Renal cortex interstitium (tissue), 11 donors: ENCODE data around the gene AGFG2. TPM values are rescaled to one million over a fixed set of nuclear protein-coding genes. Genes with fewer than 3 reads are reported as not detected.

Source experiments
- DNase-seq, 11 donors: peaks; one replicate each; pipeline ENCODE4 v3.0.0-alpha.2; 2013; ENCODE audit warnings: low read depth in 9 of 11, low spot score in 4 of 11; ENCODE audit errors: extremely low read depth in 1 of 11
- polyA plus RNA-seq, 3 donors: library from polyadenylated mRNA; unstranded; fragments of 120-200 nt; gene quantifications; one replicate each; pipeline ENCODE4 v1.2.1, GENCODE V29; 2013; ENCODE audit not compliant: insufficient read length in 3 of 3

Gene AGFG2
- polyA plus RNA-seq, 3 donors: 9.2 to 13.6 (median 13.1) TPM

- no peak for DNase-seq
These were observed 28.2 kb downstream of the AGFG2 start for GRCh38 chr7:100567031-100567730.

- DNase-seq: no peak
These were observed 28.8 kb downstream of the AGFG2 start for GRCh38 chr7:100567751-100568175.

- DNase-seq: no peak
These were observed 29.3 kb downstream of the AGFG2 start for GRCh38 chr7:100568176-100568895.

- DNase-seq: no peak
These were observed 30.2 kb downstream of the AGFG2 start for GRCh38 chr7:100568896-100569844.

GRCh38 chr7:100570954-100571828, 32.2 kb downstream of the AGFG2 start:
- DNase-seq: no peak

GRCh38 chr7:100571829-100572116, 32.8 kb downstream of the AGFG2 start:
- no peak for DNase-seq

- DNase-seq: no peak
These were observed 33.4 kb downstream of the AGFG2 start for GRCh38 chr7:100572281-100572948.

GRCh38 chr7:100572949-100573675, 34.1 kb downstream of the AGFG2 start:
- DNase-seq: no peak

GRCh38 chr7:100573691-100574361, 34.8 kb downstream of the AGFG2 start, which contains the start of gene SAP25:
Gene SAP25, minus strand, starts transcription at chr7:100573900. Its CDS starts 158 bp downstream, at chr7:100573742.
- no peak for DNase-seq

- no peak for DNase-seq
These were observed 35.6 kb downstream of the AGFG2 start for GRCh38 chr7:100574362-100575205.

- no peak for DNase-seq
These were observed 36.2 kb downstream of the AGFG2 start for GRCh38 chr7:100575206-100575631.

- DNase-seq: no peak
These were observed 36.9 kb downstream of the AGFG2 start for GRCh38 chr7:100575746-100576383.

- DNase-seq: no peak
These were observed 37.5 kb downstream of the AGFG2 start for GRCh38 chr7:100576384-100576993.

- no peak for DNase-seq
These were observed 38.1 kb downstream of the AGFG2 start for GRCh38 chr7:100577103-100577502.

- DNase-seq: no peak
These were observed 38.5 kb downstream of the AGFG2 start for GRCh38 chr7:100577507-100577906.
